Trophoblast cell (in vitro differentiated cells and primary cell): ENCODE results near the gene PCDHB6.
"Not testable (repeated sequence)": the region's sequence is repeated elsewhere in the genome, so short reads cannot be mapped to it uniquely, and the experiment has no call there.

Experiments
- DNase-seq, 2 donors: peaks; one replicate each; pipeline ENCODE4 v3.0.0-alpha.2; 2016
- H2AFZ ChIP-seq: 2 replicates; pipeline ENCODE4 v1.6.1; 2013; ENCODE audit warnings: low read length, moderate library complexity, mild to moderate bottlenecking; ENCODE audit not compliant: insufficient read depth, poor library complexity
- H2AK5ac ChIP-seq: 2 replicates; pipeline ENCODE4 v1.6.1; 2013; ENCODE audit warnings: mild to moderate bottlenecking, low read length
- H2BK120ac ChIP-seq: 2 replicates; pipeline ENCODE4 v1.6.1; 2013; ENCODE audit warnings: low read length, mild to moderate bottlenecking, moderate library complexity; ENCODE audit not compliant: insufficient read depth, poor library complexity
- H2BK12ac ChIP-seq: 2 replicates; pipeline ENCODE4 v1.6.1; 2013; ENCODE audit warnings: mild to moderate bottlenecking, low read length, moderate library complexity
- H2BK5ac ChIP-seq: 2 replicates; pipeline ENCODE4 v1.6.1; 2013; ENCODE audit warnings: low read length, low read depth, moderate library complexity, mild to moderate bottlenecking; ENCODE audit not compliant: poor library complexity
- H3K14ac ChIP-seq: 2 replicates; pipeline ENCODE4 v1.6.1; 2013; ENCODE audit warnings: mild to moderate bottlenecking, low read length
- H3K18ac ChIP-seq: 2 replicates; pipeline ENCODE4 v1.6.1; 2013; ENCODE audit warnings: mild to moderate bottlenecking, low read length
- H3K23ac ChIP-seq: 2 replicates; pipeline ENCODE4 v1.6.1; 2013; ENCODE audit warnings: low read length
- H3K27ac ChIP-seq: 2 replicates; pipeline ENCODE4 v1.5.1; 2013; ENCODE audit warnings: low read depth, mild to moderate bottlenecking, inconsistent platforms, low read length, moderate library complexity
- H3K27me3 ChIP-seq: 2 replicates; pipeline ENCODE4 v1.6.1; 2013; ENCODE audit warnings: inconsistent platforms, mild to moderate bottlenecking, low read length, moderate library complexity; ENCODE audit not compliant: insufficient read depth
- H3K36me3 ChIP-seq, 2 experiments: 1 replicate in 1 of 2; 2 replicates in 1 of 2; pipeline ENCODE4 v1.6.1; 2013; ENCODE audit warnings: low read length in 2 of 2, mild to moderate bottlenecking in 2 of 2, moderate library complexity in 1 of 2; ENCODE audit not compliant: insufficient read depth in 2 of 2, control insufficient read depth in 1 of 2
- H3K4ac ChIP-seq: 2 replicates; pipeline ENCODE4 v1.6.1; 2013; ENCODE audit warnings: low read depth, mild to moderate bottlenecking, low read length, moderate library complexity
- H3K4me1 ChIP-seq, 2 experiments: 1 replicate in 1 of 2; 2 replicates in 1 of 2; pipeline ENCODE4 v1.6.1; 2013; ENCODE audit warnings: low read length in 2 of 2, mild to moderate bottlenecking in 2 of 2, moderate library complexity in 1 of 2; ENCODE audit not compliant: insufficient read depth in 2 of 2, control insufficient read depth in 1 of 2
- H3K4me2 ChIP-seq: 2 replicates; pipeline ENCODE4 v1.6.1; 2013; ENCODE audit warnings: inconsistent platforms, mild to moderate bottlenecking, low read length, moderate library complexity
- H3K4me3 ChIP-seq: 2 replicates; pipeline ENCODE4 v1.5.1; 2013; ENCODE audit warnings: mild to moderate bottlenecking, low read depth, low read length, inconsistent platforms
- H3K79me1 ChIP-seq: one replicate; pipeline ENCODE4 v1.6.1; 2013; ENCODE audit warnings: low read length
- H3K79me2 ChIP-seq: 2 replicates; pipeline ENCODE4 v1.6.1; 2013; ENCODE audit warnings: low read length, mild to moderate bottlenecking; ENCODE audit not compliant: control insufficient read depth, insufficient read depth, poor library complexity
- H3K9ac ChIP-seq: 2 replicates; pipeline ENCODE4 v1.6.1; 2013; ENCODE audit warnings: mild to moderate bottlenecking, low read length
- H3K9me3 ChIP-seq: 2 replicates; pipeline ENCODE4 v1.6.1; 2013; ENCODE audit warnings: low read depth, mild to moderate bottlenecking, control low read depth, inconsistent platforms, low read length; ENCODE audit not compliant: insufficient read depth
- H4K12ac ChIP-seq: 2 replicates; pipeline ENCODE4 v1.6.1; 2013; ENCODE audit warnings: low read depth, mild to moderate bottlenecking, low read length, moderate library complexity
- H4K8ac ChIP-seq: 2 replicates; pipeline ENCODE4 v1.6.1; 2013; ENCODE audit warnings: low read depth, mild to moderate bottlenecking, low read length, moderate library complexity
- H4K91ac ChIP-seq: one replicate; pipeline ENCODE4 v1.6.1; 2013; ENCODE audit warnings: low read depth, mild to moderate bottlenecking, low read length, moderate library complexity
- WGBS: extraction: QIAGEN DNeasy Blood & Tissue Kit; methylation state at CpG from one replicate; pipeline ENCODE4 v1.1.7; 2013; ENCODE audit warnings: missing lambda C conversion rate; ENCODE audit not compliant: insufficient read length, insufficient coverage; ENCODE audit errors: extremely low coverage; 5-methylcytosine and 5-hydroxymethylcytosine counted together

PCDHB6 gene

GRCh38 chr5:141135718-141136266 is 14.1 kb upstream of the PCDHB6 start:
- no peak overlapping the region for H3K27ac ChIP-seq
- no peak overlapping the region for H2BK12ac ChIP-seq
- no peaks in the 10 kb centered on the region for H3K27me3 ChIP-seq
- H4K8ac ChIP-seq: no peak overlapping the region
- no peak overlapping the region for H2AK5ac ChIP-seq
- no peak overlapping the region for H2BK5ac ChIP-seq
- no peaks in the 10 kb centered on the region for H3K4me1 ChIP-seq
- H3K4ac ChIP-seq: no peak overlapping the region
- H3K23ac ChIP-seq: no peak overlapping the region
- no peak for DNase-seq
- H3K36me3 ChIP-seq: peaks cover 0 to 1% of the 10 kb centered on the region in 2 experiments
- H3K9me3 ChIP-seq: no peaks in the 10 kb centered on the region
- H4K12ac ChIP-seq: no peak overlapping the region
- no peaks in the 10 kb centered on the region for H3K79me1 ChIP-seq
- no peak overlapping the region for H3K9ac ChIP-seq
- H2AFZ ChIP-seq: no peak overlapping the region
- H2BK120ac ChIP-seq: no peak overlapping the region
- H3K14ac ChIP-seq: no peak overlapping the region
- peak overlapping the region; percentile 40 for H3K4me2 ChIP-seq
- no peak overlapping the region for H3K18ac ChIP-seq
- H4K91ac ChIP-seq: no peak overlapping the region
- WGBS: no CpG with 5 or more reads among the region's 19 CpGs
- no peaks in the 10 kb centered on the region for H3K79me2 ChIP-seq
- H3K4me3 ChIP-seq: no peak overlapping the region

- H2BK120ac ChIP-seq, H3K9me3 ChIP-seq, H2AFZ ChIP-seq, H3K9ac ChIP-seq, H4K91ac ChIP-seq, H3K27ac ChIP-seq, H3K23ac ChIP-seq, H3K4me2 ChIP-seq, DNase-seq, H4K12ac ChIP-seq, H3K4me3 ChIP-seq, H3K79me2 ChIP-seq, H3K18ac ChIP-seq, H2BK12ac ChIP-seq, H3K14ac ChIP-seq, H3K36me3 ChIP-seq, H4K8ac ChIP-seq, H2AK5ac ChIP-seq, H2BK5ac ChIP-seq, H3K4ac ChIP-seq, H3K27me3 ChIP-seq, H3K79me1 ChIP-seq, H3K4me1 ChIP-seq: not testable (repeated sequence)
- no CpG with 5 or more reads among the region's 34 CpGs for WGBS
Measured at GRCh38 chr5:141137346-141137745, 12.5 kb upstream of the PCDHB6 start.

GRCh38 chr5:141150224-141150992 is 551 bp downstream of the PCDHB6 start:
- Histone ChIP-seq H3K9ac (no peak overlapping the region), H2AFZ (no peak overlapping the region), H2BK120ac (no peak overlapping the region), H4K12ac (no peak overlapping the region), H3K27me3 (no peaks in the 10 kb centered on the region), H2BK12ac (no peak overlapping the region), H3K18ac (no peak overlapping the region), H2AK5ac (no peak overlapping the region), H3K9me3 (peaks cover 2% of the 10 kb centered on the region), H3K4me3 (no peak overlapping the region), H4K91ac (no peak overlapping the region), H3K4me1 (no peaks in the 10 kb centered on the region), H3K14ac (no peak overlapping the region), H2BK5ac (no peak overlapping the region), H4K8ac (no peak overlapping the region), H3K4ac (no peak overlapping the region), H3K36me3 (no peaks in the 10 kb centered on the region), H3K23ac (no peak overlapping the region), H3K79me1 (no peaks in the 10 kb centered on the region), H3K79me2 (no peaks in the 10 kb centered on the region), H3K4me2 (no peak overlapping the region), H3K27ac (no peak overlapping the region)
- no CpG with 5 or more reads among the region's 33 CpGs for WGBS
- DNase-seq: no peak

GRCh38 chr5:141150993-141151325 is 1.1 kb downstream of the PCDHB6 start:
- Histone ChIP-seq H3K79me2 (no peaks in the 10 kb centered on the region), H3K4ac (no peak overlapping the region), H3K18ac (no peak overlapping the region), H2AK5ac (no peak overlapping the region), H2BK12ac (no peak overlapping the region), H2BK120ac (no peak overlapping the region), H3K9ac (no peak overlapping the region), H3K23ac (no peak overlapping the region), H2AFZ (no peak overlapping the region), H3K14ac (no peak overlapping the region), H3K9me3 (peaks cover 2% of the 10 kb centered on the region), H4K12ac (no peak overlapping the region), H4K91ac (no peak overlapping the region), H3K36me3 (no peaks in the 10 kb centered on the region), H3K27me3 (no peaks in the 10 kb centered on the region), H4K8ac (no peak overlapping the region), H3K4me1 (no peaks in the 10 kb centered on the region), H3K27ac (no peak overlapping the region), H3K79me1 (no peaks in the 10 kb centered on the region), H3K4me2 (no peak overlapping the region), H2BK5ac (no peak overlapping the region), H3K4me3 (no peak overlapping the region)
- no CpG with 5 or more reads among the region's 13 CpGs for WGBS
- no peak for DNase-seq
